Measurements from ENCODE around the gene PSMC3IP. TPM values are rescaled to one million over a fixed set of nuclear protein-coding genes. Genes with fewer than 3 reads are reported as not detected.
A peak's percentile ranks its signal among the peaks of the same experiment; 100 is the strongest.

Gene PSMC3IP
- total RNA-seq, 1 experiment from 2014 or later, result 19.2 TPM

DNA sequence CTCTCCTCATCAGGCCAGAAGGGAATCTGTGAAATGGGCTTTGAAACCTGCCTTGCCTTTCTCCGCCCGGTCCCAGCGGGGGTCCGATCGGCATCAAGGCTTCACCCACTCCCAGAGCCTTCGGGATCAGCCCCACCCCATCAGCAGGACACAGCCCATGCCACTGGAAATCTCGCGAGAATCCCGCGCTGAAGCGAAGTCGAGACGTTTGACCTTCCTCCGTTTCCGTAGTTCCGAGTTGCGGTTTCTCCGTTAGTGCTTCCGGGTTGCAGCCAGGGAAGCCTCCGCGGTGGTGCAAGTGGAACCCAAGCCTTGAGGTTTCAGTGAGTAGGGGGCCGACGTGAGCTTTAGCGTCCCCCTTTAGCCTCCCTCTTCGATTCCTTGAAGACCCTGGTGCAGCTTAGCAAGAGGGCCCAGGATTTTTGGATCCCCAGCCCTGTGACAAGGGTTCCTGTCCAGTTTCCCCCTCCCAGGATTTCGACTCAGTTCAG, 15.6 kb downstream of the PSMC3IP start, which contains the start of gene COASY:
COASY (plus strand) TSS at position 252 of the 491 bp plus-strand sequence. CDS start 475 bp downstream, outside the sequence.
- intact Hi-C loops (cut with micrococcal nuclease; ENCODE audit: unreplicated experiment) (no loop called here), in situ Hi-C loops (cut with HindIII; ENCODE audit: low pct_unique_long_range_greater_than_20kb, low sequenced_read_pairs) (no loop called here)
- H3K27me3 ChIP-seq (ENCODE audit: control insufficient read depth, insufficient read depth, low read length), result no peaks in the 10 kb centered on the region
- ChIA-PET POLR2A (no interaction called here), CTCF (no interaction called here)
- TF ChIP-seq TCF7L2 (IDR thresholded peaks at IDR 0.05; ENCODE audit: low read depth, low read length), result no peak
- TF ChIP-seq CTCF (IDR thresholded peaks at IDR 0.05), result no peak
- peak; percentile 83; the same call in 1 of the 2 replicates for TF ChIP-seq SIN3A (IDR thresholded peaks at IDR 0.05; ENCODE audit: borderline replicate concordance, insufficient read depth, low read depth, low read length)
- TF ChIP-seq, protein P1, sequence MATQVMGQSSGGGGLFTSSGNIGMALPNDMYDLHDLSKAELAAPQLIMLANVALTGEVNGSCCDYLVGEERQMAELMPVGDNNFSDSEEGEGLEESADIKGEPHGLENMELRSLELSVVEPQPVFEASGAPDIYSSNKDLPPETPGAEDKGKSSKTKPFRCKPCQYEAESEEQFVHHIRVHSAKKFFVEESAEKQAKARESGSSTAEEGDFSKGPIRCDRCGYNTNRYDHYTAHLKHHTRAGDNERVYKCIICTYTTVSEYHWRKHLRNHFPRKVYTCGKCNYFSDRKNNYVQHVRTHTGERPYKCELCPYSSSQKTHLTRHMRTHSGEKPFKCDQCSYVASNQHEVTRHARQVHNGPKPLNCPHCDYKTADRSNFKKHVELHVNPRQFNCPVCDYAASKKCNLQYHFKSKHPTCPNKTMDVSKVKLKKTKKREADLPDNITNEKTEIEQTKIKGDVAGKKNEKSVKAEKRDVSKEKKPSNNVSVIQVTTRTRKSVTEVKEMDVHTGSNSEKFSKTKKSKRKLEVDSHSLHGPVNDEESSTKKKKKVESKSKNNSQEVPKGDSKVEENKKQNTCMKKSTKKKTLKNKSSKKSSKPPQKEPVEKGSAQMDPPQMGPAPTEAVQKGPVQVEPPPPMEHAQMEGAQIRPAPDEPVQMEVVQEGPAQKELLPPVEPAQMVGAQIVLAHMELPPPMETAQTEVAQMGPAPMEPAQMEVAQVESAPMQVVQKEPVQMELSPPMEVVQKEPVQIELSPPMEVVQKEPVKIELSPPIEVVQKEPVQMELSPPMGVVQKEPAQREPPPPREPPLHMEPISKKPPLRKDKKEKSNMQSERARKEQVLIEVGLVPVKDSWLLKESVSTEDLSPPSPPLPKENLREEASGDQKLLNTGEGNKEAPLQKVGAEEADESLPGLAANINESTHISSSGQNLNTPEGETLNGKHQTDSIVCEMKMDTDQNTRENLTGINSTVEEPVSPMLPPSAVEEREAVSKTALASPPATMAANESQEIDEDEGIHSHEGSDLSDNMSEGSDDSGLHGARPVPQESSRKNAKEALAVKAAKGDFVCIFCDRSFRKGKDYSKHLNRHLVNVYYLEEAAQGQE (IDR thresholded peaks at IDR 0.05; ENCODE audit: insufficient read depth in 1 of 2, low read depth in 2 of 2, low read length in 1 of 2), result no peak
- TF ChIP-seq POLR2AphosphoS5 (IDR thresholded peaks at IDR 0.05; ENCODE audit: low read depth, low read length), result peak; percentile 86
- H3K4me3 ChIP-seq (ENCODE audit: low read depth in 2 of 2, low read length in 2 of 2), result peak within 1 kb of the TSS; percentile 87 to 88
- H3K4me1 ChIP-seq (ENCODE audit: control insufficient read depth, insufficient read depth, low read length), result peaks cover 25% of the 10 kb centered on the region
- no TSS peak for BruUV-seq (replicated peaks)
- peak within 1 kb of the TSS; percentile 89 for H3K27ac ChIP-seq (ENCODE audit: low read length)
- peak; percentile 86 for DNase-seq (ENCODE audit: low read depth, low spot score)
- peak; percentile 81 for ATAC-seq
- no peaks in the 10 kb centered on the region for H3K9me3 ChIP-seq (ENCODE audit: control insufficient read depth, insufficient read depth, low read depth, low read length)
- peaks cover 7% of the 10 kb centered on the region for H3K36me3 ChIP-seq (ENCODE audit: control insufficient read depth, insufficient read depth, low read length)

DNA sequence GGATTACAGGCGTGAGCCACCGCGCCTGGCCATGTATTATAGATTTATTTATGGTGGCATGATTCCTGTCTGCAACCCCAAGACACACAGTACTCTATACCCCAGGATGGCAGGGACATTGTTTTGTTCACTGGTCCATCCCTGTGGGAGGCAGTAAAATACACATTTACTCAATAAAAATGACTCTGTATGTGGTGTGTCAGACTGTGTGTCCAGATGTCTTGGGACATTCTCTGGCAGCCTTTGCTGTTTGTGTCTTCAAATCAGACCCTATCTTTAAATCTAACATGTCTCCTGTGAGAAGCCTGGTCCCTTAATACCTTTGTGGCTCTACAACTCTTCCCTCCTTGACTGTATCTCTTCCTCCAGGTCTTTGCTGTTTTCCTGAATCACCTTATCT, 17.3 kb downstream of the PSMC3IP start:
- no peaks in the 10 kb centered on the region for H3K9me3 ChIP-seq (ENCODE audit: control insufficient read depth, insufficient read depth, low read depth, low read length)
- no peak overlapping the region for H3K27ac ChIP-seq (ENCODE audit: low read length)
- DNase-seq (ENCODE audit: low read depth, low spot score) (no peak), ATAC-seq (no peak)
- no peaks in the 10 kb centered on the region for H3K27me3 ChIP-seq (ENCODE audit: control insufficient read depth, insufficient read depth, low read length)
- ChIA-PET CTCF (no interaction called here), POLR2A (no interaction called here)
- no peak overlapping the region for H3K4me3 ChIP-seq (ENCODE audit: low read depth in 2 of 2, low read length in 2 of 2)
- intact Hi-C loops (cut with micrococcal nuclease; ENCODE audit: unreplicated experiment), result no loop called here
- H3K36me3 ChIP-seq (ENCODE audit: control insufficient read depth, insufficient read depth, low read length), result peaks cover 7% of the 10 kb centered on the region
- peaks cover 23% of the 10 kb centered on the region for H3K4me1 ChIP-seq (ENCODE audit: control insufficient read depth, insufficient read depth, low read length)
- no peak for TF ChIP-seq TCF7L2 (IDR thresholded peaks at IDR 0.05; ENCODE audit: low read depth, low read length)
- TF ChIP-seq, protein P1 (IDR thresholded peaks at IDR 0.05; ENCODE audit: insufficient read depth in 1 of 2, low read depth in 2 of 2, low read length in 1 of 2), result no peak
- TF ChIP-seq SIN3A (IDR thresholded peaks at IDR 0.05; ENCODE audit: borderline replicate concordance, insufficient read depth, low read depth, low read length), result no peak
- no peak for TF ChIP-seq POLR2AphosphoS5 (IDR thresholded peaks at IDR 0.05; ENCODE audit: low read depth, low read length)
- TF ChIP-seq CTCF (IDR thresholded peaks at IDR 0.05), result no peak
- no TSS peak for BruUV-seq (replicated peaks)
- in situ Hi-C loops (cut with HindIII; ENCODE audit: low pct_unique_long_range_greater_than_20kb, low sequenced_read_pairs), result no loop called here
